KMS-11 (cell line): ENCODE data around the gene MAGI3.

Experiments
- H2AFZ ChIP-seq: fragments of 200-600 bp; sonication (generic); 2 replicates; pipeline ENCODE4 v1.6.1; 2016; ENCODE audit warnings: antibody characterized with exemption, mixed run types, low read depth
- H3K27ac ChIP-seq: fragments of 200-600 bp; sonication (generic); 2 replicates; pipeline ENCODE4 v1.6.1; 2016; ENCODE audit warnings: mild to moderate bottlenecking, mixed run types
- H3K27me3 ChIP-seq: fragments of 200-600 bp; sonication (generic); 2 replicates; pipeline ENCODE4 v1.6.1; 2017; ENCODE audit warnings: mild to moderate bottlenecking, low read depth, mixed run types, moderate library complexity; ENCODE audit not compliant: insufficient read depth
- H3K36me3 ChIP-seq: fragments of 200-600 bp; sonication (generic); 2 replicates; pipeline ENCODE4 v1.6.1; 2017; ENCODE audit warnings: mild to moderate bottlenecking, mixed run types; ENCODE audit not compliant: insufficient read depth
- H3K4me1 ChIP-seq: fragments of 200-600 bp; sonication (generic); 2 replicates; pipeline ENCODE4 v1.6.1; 2016; ENCODE audit warnings: mild to moderate bottlenecking, low read depth, mixed run types; ENCODE audit not compliant: poor library complexity, severe bottlenecking
- H3K4me2 ChIP-seq: fragments of 200-600 bp; sonication (generic); 2 replicates; pipeline ENCODE4 v1.7.0; 2016; ENCODE audit warnings: mild to moderate bottlenecking, mixed run types
- H3K4me3 ChIP-seq: fragments of 200-600 bp; sonication (generic); IDR thresholded peaks from 2 replicates; pipeline ENCODE4 v1.6.1; 2017; ENCODE audit warnings: low read depth, low read length, mixed read lengths; ENCODE audit not compliant: insufficient read depth
- H3K79me2 ChIP-seq: fragments of 200-600 bp; sonication (generic); 2 replicates; pipeline ENCODE4 v1.6.1; 2016; ENCODE audit warnings: low read depth, mixed run types; ENCODE audit not compliant: insufficient read depth
- H3K9ac ChIP-seq: fragments of 200-600 bp; sonication (generic); 2 replicates; pipeline ENCODE4 v1.6.1; 2016; ENCODE audit warnings: mild to moderate bottlenecking, mixed run types
- H4K20me1 ChIP-seq: fragments of 200-600 bp; sonication (generic); 2 replicates; pipeline ENCODE4 v1.6.1; 2016; ENCODE audit warnings: mild to moderate bottlenecking, mixed run types; ENCODE audit not compliant: insufficient read depth
- TF ChIP-seq, protein P1 (sequence below): fragments of 200-600 bp; sonication (generic); conservative IDR thresholded peaks from 2 replicates; pipeline ENCODE4 v1.6.1; 2017; ENCODE audit warnings: low read depth, mild to moderate bottlenecking, antibody characterized with exemption, low read length, moderate library complexity, mixed read lengths

MAGI3 gene

DNA sequence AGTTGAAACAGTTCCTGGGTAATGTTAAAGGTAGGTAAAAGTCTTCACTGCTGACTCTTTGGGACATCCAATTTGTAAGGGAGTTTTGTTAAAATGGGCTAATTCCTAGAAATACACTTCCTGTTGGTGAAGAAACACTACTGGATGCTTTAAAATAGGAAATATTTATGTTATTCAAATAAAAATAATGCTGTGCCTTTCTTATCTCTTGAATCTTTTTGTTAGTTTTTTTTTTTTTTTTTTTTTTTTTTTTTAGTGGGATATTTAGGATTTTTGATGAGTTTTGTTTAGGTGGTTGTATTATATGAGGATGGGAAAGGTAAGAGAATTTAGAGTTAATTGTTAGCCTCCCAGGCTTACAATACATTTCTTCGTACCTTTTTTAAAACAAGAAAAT lies 4.5 kb downstream of the MAGI3 start:
- no peak overlapping the region for H3K9ac ChIP-seq
- TF ChIP-seq, protein P1, sequence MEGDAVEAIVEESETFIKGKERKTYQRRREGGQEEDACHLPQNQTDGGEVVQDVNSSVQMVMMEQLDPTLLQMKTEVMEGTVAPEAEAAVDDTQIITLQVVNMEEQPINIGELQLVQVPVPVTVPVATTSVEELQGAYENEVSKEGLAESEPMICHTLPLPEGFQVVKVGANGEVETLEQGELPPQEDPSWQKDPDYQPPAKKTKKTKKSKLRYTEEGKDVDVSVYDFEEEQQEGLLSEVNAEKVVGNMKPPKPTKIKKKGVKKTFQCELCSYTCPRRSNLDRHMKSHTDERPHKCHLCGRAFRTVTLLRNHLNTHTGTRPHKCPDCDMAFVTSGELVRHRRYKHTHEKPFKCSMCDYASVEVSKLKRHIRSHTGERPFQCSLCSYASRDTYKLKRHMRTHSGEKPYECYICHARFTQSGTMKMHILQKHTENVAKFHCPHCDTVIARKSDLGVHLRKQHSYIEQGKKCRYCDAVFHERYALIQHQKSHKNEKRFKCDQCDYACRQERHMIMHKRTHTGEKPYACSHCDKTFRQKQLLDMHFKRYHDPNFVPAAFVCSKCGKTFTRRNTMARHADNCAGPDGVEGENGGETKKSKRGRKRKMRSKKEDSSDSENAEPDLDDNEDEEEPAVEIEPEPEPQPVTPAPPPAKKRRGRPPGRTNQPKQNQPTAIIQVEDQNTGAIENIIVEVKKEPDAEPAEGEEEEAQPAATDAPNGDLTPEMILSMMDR, result no peak

GRCh38 chr1:113396102-113396501 lies 5.8 kb downstream of the MAGI3 start:
- no peak overlapping the region for H3K27ac ChIP-seq
- TF ChIP-seq, protein P1, result no peak
- no peaks in the 10 kb centered on the region for H3K27me3 ChIP-seq
- no peak overlapping the region for H3K9ac ChIP-seq
- H2AFZ ChIP-seq, result no peak overlapping the region
- peaks cover 25% of the 10 kb centered on the region for H3K4me1 ChIP-seq
- H3K4me2 ChIP-seq, result no peak overlapping the region
- no peak overlapping the region for H3K4me3 ChIP-seq
- H4K20me1 ChIP-seq, result no peaks in the 10 kb centered on the region
- peaks cover 9% of the 10 kb centered on the region; the same call in 1 of the 2 replicates for H3K79me2 ChIP-seq
- H3K36me3 ChIP-seq, result no peaks in the 10 kb centered on the region

More for the DNA sequence above, 4.5 kb downstream of the MAGI3 start:
- no peak overlapping the region for H3K4me3 ChIP-seq
- peaks cover 9% of the 10 kb centered on the region; the same call in 1 of the 2 replicates for H3K79me2 ChIP-seq
- no peaks in the 10 kb centered on the region for H3K36me3 ChIP-seq
- H4K20me1 ChIP-seq, result no peaks in the 10 kb centered on the region
- no peak overlapping the region for H2AFZ ChIP-seq
- no peak overlapping the region for H3K4me2 ChIP-seq
- H3K4me1 ChIP-seq, result peaks cover 25% of the 10 kb centered on the region
- H3K27ac ChIP-seq, result no peak overlapping the region
- H3K27me3 ChIP-seq, result no peaks in the 10 kb centered on the region

DNA sequence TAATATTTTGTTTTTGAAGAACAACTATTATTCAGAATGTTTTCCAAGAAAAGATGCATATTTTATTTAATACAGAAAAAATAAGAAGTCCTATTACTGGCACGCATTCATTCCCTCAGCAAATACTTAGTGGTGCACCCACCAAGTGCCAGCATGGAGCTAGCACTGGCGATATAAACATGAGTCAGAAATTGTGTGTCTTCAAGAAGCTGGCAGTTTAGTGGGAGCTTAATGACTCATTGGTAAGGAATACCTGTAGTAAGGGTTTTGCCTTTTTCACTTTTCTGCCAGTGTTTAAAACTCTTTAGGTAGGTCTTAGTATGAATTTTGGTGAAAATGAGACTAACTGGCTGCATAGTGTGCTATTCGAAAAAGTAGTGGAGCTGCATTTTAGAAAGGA lies 6.3 kb downstream of the MAGI3 start:
- H3K79me2 ChIP-seq, result peaks cover 6% of the 10 kb centered on the region; the same call in 1 of the 2 replicates
- no peaks in the 10 kb centered on the region for H4K20me1 ChIP-seq
- no peak overlapping the region for H3K4me3 ChIP-seq
- no peak overlapping the region for H3K4me2 ChIP-seq
- H3K4me1 ChIP-seq, result peaks cover 25% of the 10 kb centered on the region
- no peak overlapping the region for H2AFZ ChIP-seq
- TF ChIP-seq, protein P1, result no peak
- H3K36me3 ChIP-seq, result no peaks in the 10 kb centered on the region
- no peak overlapping the region for H3K9ac ChIP-seq
- no peak overlapping the region for H3K27ac ChIP-seq
- no peaks in the 10 kb centered on the region for H3K27me3 ChIP-seq

DNA sequence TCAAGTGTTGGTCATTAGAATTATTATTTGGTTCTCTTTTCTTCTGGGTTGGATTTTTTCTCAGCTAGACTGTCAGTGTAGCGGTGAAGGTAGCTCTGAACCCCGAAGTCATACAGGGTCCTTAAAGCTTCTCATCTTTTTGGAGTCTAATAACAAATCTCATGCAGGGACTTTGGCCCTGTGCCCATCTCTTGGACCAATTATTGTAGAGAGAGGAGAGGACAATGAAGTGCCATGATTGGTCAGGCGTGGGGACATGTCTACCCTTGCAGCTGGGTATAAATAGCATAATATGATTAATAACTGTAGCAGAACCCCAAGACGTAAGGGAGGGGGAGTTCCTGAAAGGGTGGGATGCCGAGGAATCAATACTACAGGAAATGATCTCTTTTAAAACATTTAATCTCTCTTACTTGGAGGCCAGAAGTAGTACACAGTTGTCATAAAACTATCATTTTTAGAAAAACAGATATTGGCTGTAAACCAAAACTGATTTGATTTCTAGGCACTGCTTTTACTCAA lies 8.8 kb downstream of the MAGI3 start:
- TF ChIP-seq, protein P1, result no peak
- Histone ChIP-seq H4K20me1 (no peaks in the 10 kb centered on the region), H3K4me1 (peaks cover 6% of the 10 kb centered on the region), H2AFZ (no peak overlapping the region), H3K36me3 (no peaks in the 10 kb centered on the region), H3K27me3 (no peaks in the 10 kb centered on the region), H3K9ac (no peak overlapping the region), H3K4me3 (no peak overlapping the region), H3K79me2 (no peaks in the 10 kb centered on the region), H3K27ac (no peak overlapping the region), H3K4me2 (no peak overlapping the region)
